ENCODE data around the gene LRFN4. TPM values are rescaled to one million over a fixed set of nuclear protein-coding genes. Genes with fewer than 3 reads are reported as not detected.
A peak's percentile ranks its signal among the peaks of the same experiment; 100 is the strongest.

The LRFN4 gene
- total RNA-seq, 1 donor from 2014 or later, result 37.9 TPM

GRCh38 chr11:66854231-66854661 is 2.6 kb upstream of the LRFN4 start:
- TF ChIP-seq, protein P1, sequence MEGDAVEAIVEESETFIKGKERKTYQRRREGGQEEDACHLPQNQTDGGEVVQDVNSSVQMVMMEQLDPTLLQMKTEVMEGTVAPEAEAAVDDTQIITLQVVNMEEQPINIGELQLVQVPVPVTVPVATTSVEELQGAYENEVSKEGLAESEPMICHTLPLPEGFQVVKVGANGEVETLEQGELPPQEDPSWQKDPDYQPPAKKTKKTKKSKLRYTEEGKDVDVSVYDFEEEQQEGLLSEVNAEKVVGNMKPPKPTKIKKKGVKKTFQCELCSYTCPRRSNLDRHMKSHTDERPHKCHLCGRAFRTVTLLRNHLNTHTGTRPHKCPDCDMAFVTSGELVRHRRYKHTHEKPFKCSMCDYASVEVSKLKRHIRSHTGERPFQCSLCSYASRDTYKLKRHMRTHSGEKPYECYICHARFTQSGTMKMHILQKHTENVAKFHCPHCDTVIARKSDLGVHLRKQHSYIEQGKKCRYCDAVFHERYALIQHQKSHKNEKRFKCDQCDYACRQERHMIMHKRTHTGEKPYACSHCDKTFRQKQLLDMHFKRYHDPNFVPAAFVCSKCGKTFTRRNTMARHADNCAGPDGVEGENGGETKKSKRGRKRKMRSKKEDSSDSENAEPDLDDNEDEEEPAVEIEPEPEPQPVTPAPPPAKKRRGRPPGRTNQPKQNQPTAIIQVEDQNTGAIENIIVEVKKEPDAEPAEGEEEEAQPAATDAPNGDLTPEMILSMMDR (conservative IDR thresholded peaks at IDR 0.05; ENCODE audit: low read depth, low read length), result no peak

GRCh38 chr11:66854729-66855211 is 2.1 kb upstream of the LRFN4 start:
- no peak for DNase-seq (ENCODE audit: low read depth)
- TF ChIP-seq, protein P1 (conservative IDR thresholded peaks at IDR 0.05; ENCODE audit: low read depth, low read length), result no peak
- H3K4me3 ChIP-seq (ENCODE audit: low read depth, low read length), result no peak overlapping the region

More at GRCh38 chr11:66854231-66854661, 2.6 kb upstream of the LRFN4 start:
- DNase-seq (ENCODE audit: low read depth), result no peak
- no peak overlapping the region for H3K4me3 ChIP-seq (ENCODE audit: low read depth, low read length)

GRCh38 chr11:66855574-66856495 is 1.0 kb upstream of the LRFN4 start:
- no peak for DNase-seq (ENCODE audit: low read depth)
- TF ChIP-seq, protein P1 (conservative IDR thresholded peaks at IDR 0.05; ENCODE audit: low read depth, low read length), result no peak
- H3K4me3 ChIP-seq (ENCODE audit: low read depth, low read length), result peak overlapping the region; percentile 56

DNA sequence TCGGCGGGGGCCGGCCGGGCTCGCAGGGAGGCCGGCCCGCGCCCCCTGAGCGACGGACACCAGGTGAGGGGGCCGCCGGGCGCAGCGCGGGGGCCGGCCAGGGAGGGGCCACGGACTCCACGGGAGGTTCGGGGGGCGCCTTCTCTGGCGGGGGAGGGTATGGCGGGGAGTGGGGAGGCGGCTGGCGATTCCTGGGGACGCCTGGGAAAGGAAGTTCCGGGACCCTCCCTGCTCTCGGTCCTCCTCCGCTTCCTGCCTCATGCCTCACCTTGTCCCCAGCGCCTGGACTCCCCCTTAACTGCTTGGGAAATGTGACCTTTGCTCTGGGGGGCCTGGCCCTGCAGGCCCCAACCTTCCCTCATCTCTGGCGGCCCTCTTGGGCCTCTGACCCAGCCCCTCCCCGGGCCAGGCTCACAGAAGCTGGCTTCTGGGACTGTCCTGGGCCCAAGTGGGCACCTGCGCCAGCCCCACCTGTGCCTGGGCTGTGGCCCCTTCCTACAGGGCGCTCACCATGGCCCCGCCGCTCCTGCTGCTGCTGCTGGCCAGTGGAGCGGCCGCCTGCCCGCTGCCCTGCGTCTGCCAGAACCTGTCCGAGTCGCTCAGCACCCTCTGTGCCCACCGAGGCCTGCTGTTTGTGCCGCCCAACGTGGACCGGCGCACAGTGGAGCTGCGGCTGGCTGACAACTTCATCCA is 516 bp downstream of the LRFN4 start:
- TF ChIP-seq, protein P1 (conservative IDR thresholded peaks at IDR 0.05; ENCODE audit: low read depth, low read length), result no peak
- DNase-seq (ENCODE audit: low read depth), result no peak
- peak overlapping the region; percentile 48 for H3K4me3 ChIP-seq (ENCODE audit: low read depth, low read length)

DNA sequence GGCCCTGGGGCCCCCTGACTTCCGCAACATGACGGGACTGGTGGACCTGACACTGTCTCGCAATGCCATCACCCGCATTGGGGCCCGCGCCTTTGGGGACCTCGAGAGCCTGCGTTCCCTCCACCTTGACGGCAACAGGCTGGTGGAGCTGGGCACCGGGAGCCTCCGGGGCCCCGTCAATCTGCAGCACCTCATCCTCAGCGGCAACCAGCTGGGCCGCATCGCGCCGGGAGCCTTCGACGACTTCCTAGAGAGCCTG is 992 bp downstream of the LRFN4 start:
- no peak overlapping the region for H3K4me3 ChIP-seq (ENCODE audit: low read depth, low read length)
- TF ChIP-seq, protein P1 (conservative IDR thresholded peaks at IDR 0.05; ENCODE audit: low read depth, low read length), result no peak
- DNase-seq (ENCODE audit: low read depth), result no peak

GRCh38 chr11:66858186-66858938 is 1.5 kb downstream of the LRFN4 start:
- no peak for DNase-seq (ENCODE audit: low read depth)
- no peak overlapping the region for H3K4me3 ChIP-seq (ENCODE audit: low read depth, low read length)
- TF ChIP-seq, protein P1 (conservative IDR thresholded peaks at IDR 0.05; ENCODE audit: low read depth, low read length), result no peak
